HAP-1 (cell line): ENCODE results near the gene EIF2B1.
"Not testable (repeated sequence)": the region's sequence is repeated elsewhere in the genome, so short reads cannot be mapped to it uniquely, and the experiment has no call there.

Source experiments
- DNase-seq, 2 experiments: peaks; one replicate each; pipeline ENCODE4 v3.0.0-alpha.2; 2016 to 2020; ENCODE audit warnings: low spot score in 2 of 2
- H3K27me3 ChIP-seq: fragments of 250-450 bp; sonication (Bioruptor Pico); 2 replicates; pipeline ENCODE4 v1.5.1; 2020; ENCODE audit warnings: low read depth, mild to moderate bottlenecking, moderate library complexity
- H3K36me3 ChIP-seq: fragments of 250-450 bp; sonication (Bioruptor Pico); replicated peaks from 2 replicates; pipeline ENCODE4 v1.5.1; 2020; ENCODE audit warnings: mild to moderate bottlenecking
- H3K4me1 ChIP-seq: fragments of 250-450 bp; sonication (Bioruptor Pico); 2 replicates; pipeline ENCODE4 v1.5.1; 2020; ENCODE audit warnings: mild to moderate bottlenecking
- H3K4me3 ChIP-seq: fragments of 250-450 bp; sonication (Bioruptor Pico); 2 replicates; pipeline ENCODE4 v1.5.1; 2020; ENCODE audit warnings: mild to moderate bottlenecking, moderate library complexity
- H3K9me3 ChIP-seq: fragments of 250-450 bp; sonication (Bioruptor Pico); 2 replicates; pipeline ENCODE4 v1.5.1; 2020; ENCODE audit warnings: mild to moderate bottlenecking, moderate library complexity
- in situ Hi-C: fragments of 300-500 bp; cut with MboI; formaldehyde crosslinking; loops from 3 replicates; pipeline ENCODE4 v1.14.3; 2020; ENCODE audit warnings: low sequenced_read_pairs, inconsistent platforms, mixed read lengths

The EIF2B1 gene

GRCh38 chr12:123602651-123603195 is 30.8 kb downstream of the EIF2B1 start:
- peak in 1 of 2 experiments; percentile 48 for DNase-seq
- in situ Hi-C loops: loop anchor here (25.0 kb wide), 4 partner anchors 290 to 1090 kb away; partner anchors contain the start of gene ZCCHC8

GRCh38 chr12:123601602-123602489 is 31.6 kb downstream of the EIF2B1 start, which contains the start of gene DDX55:
DDX55 (plus strand) TSS chr12:123602099; CDS start chr12:123602149, 50 bp downstream.
- Histone ChIP-seq H3K27me3 (no peaks in the 10 kb centered on the region), H3K36me3 (peaks cover 49% of the 10 kb centered on the region), H3K4me3 (peak within 1 kb of the TSS; percentile 98), H3K9me3 (no peaks in the 10 kb centered on the region), H3K4me1 (peaks cover 7% of the 10 kb centered on the region)
- in situ Hi-C loops: loop anchor here (25.0 kb wide), 4 partner anchors 290 to 1090 kb away; partner anchors contain the start of gene ZCCHC8
- peak; percentile 64 to 86 for DNase-seq

More at GRCh38 chr12:123602651-123603195, 30.8 kb downstream of the EIF2B1 start:
- Histone ChIP-seq H3K9me3 (no peaks in the 10 kb centered on the region), H3K4me3 (peak overlapping the region; percentile 98), H3K36me3 (peaks cover 49% of the 10 kb centered on the region), H3K4me1 (peaks cover 7% of the 10 kb centered on the region), H3K27me3 (no peaks in the 10 kb centered on the region)

GRCh38 chr12:123599721-123600120 is 33.8 kb downstream of the EIF2B1 start:
- Histone ChIP-seq H3K27me3 (no peaks in the 10 kb centered on the region), H3K4me3 (no peak overlapping the region), H3K36me3 (peaks cover 52% of the 10 kb centered on the region), H3K4me1 (peaks cover 7% of the 10 kb centered on the region), H3K9me3 (no peaks in the 10 kb centered on the region)
- DNase-seq: peak in 1 of 2 experiments; percentile 22
- in situ Hi-C loops: loop anchor here (25.0 kb wide), 4 partner anchors 287 to 1087 kb away; partner anchors contain the start of gene ZCCHC8

GRCh38 chr12:123599310-123599709 is 34.2 kb downstream of the EIF2B1 start:
- Histone ChIP-seq H3K4me3 (no peak overlapping the region), H3K4me1 (peaks cover 7% of the 10 kb centered on the region), H3K9me3 (no peaks in the 10 kb centered on the region), H3K27me3 (no peaks in the 10 kb centered on the region), H3K36me3 (peaks cover 55% of the 10 kb centered on the region)
- in situ Hi-C loops: no loop called here
- DNase-seq: no peak

- Histone ChIP-seq H3K9me3 (no peaks in the 10 kb centered on the region), H3K36me3 (peaks cover 51% of the 10 kb centered on the region), H3K4me3 (no peak overlapping the region), H3K27me3 (no peaks in the 10 kb centered on the region), H3K4me1 (peaks cover 7% of the 10 kb centered on the region)
- DNase-seq: no peak
- in situ Hi-C loops: no loop called here
These were observed 35.0 kb downstream of the EIF2B1 start for GRCh38 chr12:123598522-123598921.

- H3K27me3 ChIP-seq: no peaks in the 10 kb centered on the region
- peaks cover 7% of the 10 kb centered on the region for H3K4me1 ChIP-seq
- H3K4me3 ChIP-seq: no peak overlapping the region
- in situ Hi-C loops: no loop called here
- peaks cover 65% of the 10 kb centered on the region for H3K36me3 ChIP-seq
- no peak for DNase-seq
- no peaks in the 10 kb centered on the region for H3K9me3 ChIP-seq
These were observed 36.4 kb downstream of the EIF2B1 start for GRCh38 chr12:123597100-123597499.

GRCh38 chr12:123595729-123596128 is 37.8 kb downstream of the EIF2B1 start:
- in situ Hi-C loops: no loop called here
- Histone ChIP-seq H3K9me3 (no peaks in the 10 kb centered on the region), H3K36me3 (peaks cover 76% of the 10 kb centered on the region), H3K4me3 (no peak overlapping the region), H3K27me3 (no peaks in the 10 kb centered on the region), H3K4me1 (peaks cover 7% of the 10 kb centered on the region)
- no peak for DNase-seq

GRCh38 chr12:123591702-123592481 is 41.6 kb downstream of the EIF2B1 start:
- H3K27me3 ChIP-seq: no peaks in the 10 kb centered on the region
- DNase-seq: no peak
- H3K36me3 ChIP-seq: peaks cover 92% of the 10 kb centered on the region
- no peak overlapping the region for H3K4me3 ChIP-seq
- in situ Hi-C loops: no loop called here
- H3K4me1 ChIP-seq: 0 out of 2 replicates have a peak, but pooled peaks cover 4% of the 10 kb centered on the region
- no peaks in the 10 kb centered on the region for H3K9me3 ChIP-seq

- in situ Hi-C loops: no loop called here
- Histone ChIP-seq H3K9me3 (no peaks in the 10 kb centered on the region), H3K27me3 (no peaks in the 10 kb centered on the region), H3K4me1 (peaks cover 7% of the 10 kb centered on the region), H3K36me3 (peaks cover 3% of the 10 kb centered on the region; the same call in 1 of the 2 replicates), H3K4me3 (no peak overlapping the region)
- no peak for DNase-seq
These were observed 52.7 kb downstream of the EIF2B1 start for GRCh38 chr12:123580772-123581171.

GRCh38 chr12:123578829-123579228 is 54.7 kb downstream of the EIF2B1 start:
- H3K9me3 ChIP-seq, in situ Hi-C loops, DNase-seq, H3K36me3 ChIP-seq, H3K4me3 ChIP-seq, H3K4me1 ChIP-seq, H3K27me3 ChIP-seq: not testable (repeated sequence)

- Histone ChIP-seq H3K4me3 (no peak overlapping the region), H3K36me3 (0 out of 2 replicates have a peak, but pooled peaks cover 3% of the 10 kb centered on the region), H3K27me3 (no peaks in the 10 kb centered on the region), H3K4me1 (0 out of 2 replicates have a peak, but pooled peaks cover 2% of the 10 kb centered on the region), H3K9me3 (no peaks in the 10 kb centered on the region)
- no peak for DNase-seq
- in situ Hi-C loops: no loop called here
These were observed 55.2 kb downstream of the EIF2B1 start for GRCh38 chr12:123578243-123578642.

- no peaks in the 10 kb centered on the region for H3K4me1 ChIP-seq
- H3K27me3 ChIP-seq: no peaks in the 10 kb centered on the region
- no peak for DNase-seq
- H3K4me3 ChIP-seq: no peak overlapping the region
- 0 out of 2 replicates have a peak, but pooled peaks cover 3% of the 10 kb centered on the region for H3K36me3 ChIP-seq
- no peaks in the 10 kb centered on the region for H3K9me3 ChIP-seq
- in situ Hi-C loops: no loop called here
These were observed 56.9 kb downstream of the EIF2B1 start for GRCh38 chr12:123576611-123577010.

GRCh38 chr12:123573870-123574269 is 59.6 kb downstream of the EIF2B1 start:
- in situ Hi-C loops: no loop called here
- H3K4me3 ChIP-seq: no peak overlapping the region
- no peaks in the 10 kb centered on the region for H3K4me1 ChIP-seq
- no peak for DNase-seq
- 0 out of 2 replicates have a peak, but pooled peaks cover 3% of the 10 kb centered on the region for H3K36me3 ChIP-seq
- no peaks in the 10 kb centered on the region for H3K9me3 ChIP-seq
- H3K27me3 ChIP-seq: no peaks in the 10 kb centered on the region
